Subcutaneous abdominal adipose tissue (tissue), 5 donors: ENCODE measurements around the gene IRAK4.

ENCODE experiments used
- H3K27ac ChIP-seq: one replicate; pipeline ENCODE4 v1.7.0; 2013; ENCODE audit warnings: low read depth, mild to moderate bottlenecking, inconsistent platforms, low read length, moderate library complexity
- H3K27me3 ChIP-seq, 5 donors: one replicate each; pipeline ENCODE4 v1.7.0; 2013; ENCODE audit warnings: low read length in 5 of 5, inconsistent platforms in 1 of 5; ENCODE audit not compliant: control insufficient read depth in 5 of 5, insufficient read depth in 4 of 5
- H3K36me3 ChIP-seq, 5 donors: one replicate each; pipeline ENCODE4 v1.7.0; 2013; ENCODE audit warnings: low read length in 5 of 5; ENCODE audit not compliant: control insufficient read depth in 5 of 5, insufficient read depth in 5 of 5
- H3K4me1 ChIP-seq, 5 donors: one replicate each; pipeline ENCODE4 v1.7.0; 2013; ENCODE audit warnings: low read length in 5 of 5, mild to moderate bottlenecking in 3 of 5, moderate library complexity in 1 of 5; ENCODE audit not compliant: control insufficient read depth in 5 of 5, insufficient read depth in 5 of 5
- H3K4me3 ChIP-seq, 5 donors: one replicate each; pipeline ENCODE4 v1.7.0; 2013; ENCODE audit warnings: low read length in 5 of 5, low read depth in 1 of 5
- H3K9ac ChIP-seq, 5 donors: one replicate each; pipeline ENCODE4 v1.7.0; 2013; ENCODE audit warnings: low read length in 5 of 5, mild to moderate bottlenecking in 4 of 5, moderate library complexity in 3 of 5
- H3K9me3 ChIP-seq, 5 donors: one replicate each; pipeline ENCODE4 v1.7.0; 2013; ENCODE audit warnings: low read length in 5 of 5; ENCODE audit not compliant: control insufficient read depth in 5 of 5
- donor health status: healthy.
- donor health status: healthy.
- donor health status: healthy.
- donor health status: healthy.
- donor health status: healthy.

IRAK4 gene

GRCh38 chr12:43826681-43827080 lies 67.9 kb downstream of the IRAK4 start:
- no peak overlapping the region for H3K9ac ChIP-seq
- H3K27me3 ChIP-seq, result peaks cover 0 to 5% (median 0%) of the 10 kb centered on the region in 5 donors
- no peak overlapping the region for H3K27ac ChIP-seq
- H3K4me3 ChIP-seq, result no peak overlapping the region
- no peaks in the 10 kb centered on the region for H3K9me3 ChIP-seq
- H3K36me3 ChIP-seq, result no peaks in the 10 kb centered on the region
- no peaks in the 10 kb centered on the region for H3K4me1 ChIP-seq

GRCh38 chr12:43827093-43827492 lies 68.3 kb downstream of the IRAK4 start:
- H3K9ac ChIP-seq, result no peak overlapping the region
- no peak overlapping the region for H3K4me3 ChIP-seq
- H3K27me3 ChIP-seq, result peaks cover 0 to 5% (median 0%) of the 10 kb centered on the region in 5 donors
- H3K27ac ChIP-seq, result no peak overlapping the region
- no peaks in the 10 kb centered on the region for H3K36me3 ChIP-seq
- H3K4me1 ChIP-seq, result no peaks in the 10 kb centered on the region
- no peaks in the 10 kb centered on the region for H3K9me3 ChIP-seq

- H3K9ac ChIP-seq, result no peak overlapping the region
- peaks cover 0 to 21% (median 15%) of the 10 kb centered on the region in 5 donors for H3K4me1 ChIP-seq
- no peaks in the 10 kb centered on the region for H3K36me3 ChIP-seq
- H3K4me3 ChIP-seq, result no peak overlapping the region
- peaks cover 0 to 5% (median 0%) of the 10 kb centered on the region in 5 donors for H3K27me3 ChIP-seq
- H3K27ac ChIP-seq, result no peak overlapping the region
- H3K9me3 ChIP-seq, result no peaks in the 10 kb centered on the region
Measured at GRCh38 chr12:43832463-43833168, 73.9 kb downstream of the IRAK4 start.

- Histone ChIP-seq H3K4me1 (peaks cover 0 to 21% (median 15%) of the 10 kb centered on the region in 5 donors), H3K4me3 (peak overlapping the region; percentile 68 to 85 (median 81)), H3K27me3 (no peaks in the 10 kb centered on the region), H3K36me3 (no peaks in the 10 kb centered on the region), H3K9me3 (no peaks in the 10 kb centered on the region), H3K9ac (peak overlapping the region in 4 of 5 donors; percentile 28 to 82 (median 42)), H3K27ac (peak overlapping the region; percentile 93)
Measured at GRCh38 chr12:43835264-43835655, 76.5 kb downstream of the IRAK4 start.

- H3K36me3 ChIP-seq, result no peaks in the 10 kb centered on the region
- peak within 1 kb of the TSS; percentile 72 to 85 (median 82) for H3K4me3 ChIP-seq
- H3K27me3 ChIP-seq, result no peaks in the 10 kb centered on the region
Measured at GRCh38 chr12:43835656-43836474, 77.1 kb downstream of the IRAK4 start, which contains the start of gene TMEM117. Gene TMEM117 (plus strand): TSS chr12:43836081.

GRCh38 chr12:43836475-43836989 lies 77.8 kb downstream of the IRAK4 start:
- Histone ChIP-seq H3K27me3 (no peaks in the 10 kb centered on the region), H3K4me1 (peaks cover 0 to 21% (median 15%) of the 10 kb centered on the region in 5 donors), H3K27ac (peak overlapping the region; percentile 93), H3K9me3 (no peaks in the 10 kb centered on the region), H3K4me3 (peak overlapping the region; percentile 72 to 85 (median 82)), H3K36me3 (no peaks in the 10 kb centered on the region), H3K9ac (peak overlapping the region; percentile 74 to 87 (median 82))

More at GRCh38 chr12:43835656-43836474, 77.1 kb downstream of the IRAK4 start, which contains the start of gene TMEM117:
- H3K27ac ChIP-seq, result peak within 1 kb of the TSS; percentile 93
- H3K9ac ChIP-seq, result peak within 1 kb of the TSS; percentile 74 to 87 (median 82)
- H3K9me3 ChIP-seq, result no peaks in the 10 kb centered on the region
- H3K4me1 ChIP-seq, result peaks cover 0 to 21% (median 15%) of the 10 kb centered on the region in 5 donors
